Cardiac fibroblast (primary cell): ENCODE results near the gene OPRL1.

Experiments used
- DNase-seq, 2 donors: peaks; one replicate each; pipeline versions ENCODE4 v3.0.0 to v3.0.0-alpha.2; 2010; ENCODE audit warnings: low read depth in 2 of 2
- H3K4me3 ChIP-seq, 2 donors: replicated peaks in 1 of 2; 1 replicate in 1 of 2; 2 replicates in 1 of 2; pipeline ENCODE4 v1.5.1; 2011; ENCODE audit warnings: low read depth in 2 of 2, low read length in 2 of 2, mild to moderate bottlenecking in 2 of 2, moderate library complexity in 1 of 2
- CTCF ChIP-seq: IDR thresholded peaks from one replicate; pipeline ENCODE4 v1.5.1; 2011; ENCODE audit warnings: low read depth, mild to moderate bottlenecking, low read length, inconsistent platforms

The OPRL1 gene

GRCh38 chr20:64109831-64110391, 30.0 kb downstream of the OPRL1 start:
- no peak overlapping the region for H3K4me3 ChIP-seq
- DNase-seq = no peak
- TF ChIP-seq CTCF = no peak

GRCh38 chr20:64110411-64111068, 30.7 kb downstream of the OPRL1 start:
- H3K4me3 ChIP-seq = no peak overlapping the region
- no peak for DNase-seq
- TF ChIP-seq CTCF = no peak

DNA sequence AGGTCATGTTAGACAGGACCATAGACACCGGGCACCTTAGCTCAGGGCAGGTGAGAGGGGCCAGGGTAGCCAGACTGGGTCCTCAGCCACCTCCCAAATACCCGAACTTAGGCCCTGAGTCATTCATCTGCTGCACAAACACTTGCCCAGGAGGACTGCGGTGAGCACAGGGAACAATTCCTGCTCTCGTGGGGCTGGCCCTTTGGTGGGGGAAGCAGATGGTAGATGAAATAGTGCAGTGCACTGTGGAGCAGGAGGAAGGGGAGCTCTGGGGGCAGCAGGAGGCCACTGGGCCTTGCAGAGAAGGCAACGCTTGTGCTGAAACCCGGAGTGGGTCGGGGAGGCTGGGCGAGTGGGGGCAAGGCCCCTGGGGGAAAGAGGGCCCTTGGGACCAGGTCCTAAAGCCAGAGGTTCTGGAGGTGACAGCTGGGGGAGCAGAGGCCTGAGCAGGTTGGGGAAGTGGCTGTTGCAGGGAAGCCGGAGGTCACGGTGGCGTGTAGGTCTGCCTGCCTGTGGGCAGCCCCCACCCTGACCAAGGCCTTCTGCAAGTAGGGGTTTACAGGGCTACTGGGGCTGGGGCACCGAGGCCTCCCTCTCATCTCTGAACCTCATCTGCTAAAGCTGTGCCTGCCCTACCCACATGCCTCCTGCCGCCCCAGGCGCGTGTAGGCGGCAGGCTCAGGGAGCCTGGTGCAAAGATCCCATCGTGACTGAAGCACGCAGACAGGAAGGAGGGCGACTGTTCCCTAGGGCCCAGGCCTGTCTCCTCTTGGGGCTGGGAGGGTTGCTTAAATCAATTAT, 32.2 kb downstream of the OPRL1 start:
- no peak for DNase-seq
- no peak overlapping the region for H3K4me3 ChIP-seq
- TF ChIP-seq CTCF = no peak

DNA sequence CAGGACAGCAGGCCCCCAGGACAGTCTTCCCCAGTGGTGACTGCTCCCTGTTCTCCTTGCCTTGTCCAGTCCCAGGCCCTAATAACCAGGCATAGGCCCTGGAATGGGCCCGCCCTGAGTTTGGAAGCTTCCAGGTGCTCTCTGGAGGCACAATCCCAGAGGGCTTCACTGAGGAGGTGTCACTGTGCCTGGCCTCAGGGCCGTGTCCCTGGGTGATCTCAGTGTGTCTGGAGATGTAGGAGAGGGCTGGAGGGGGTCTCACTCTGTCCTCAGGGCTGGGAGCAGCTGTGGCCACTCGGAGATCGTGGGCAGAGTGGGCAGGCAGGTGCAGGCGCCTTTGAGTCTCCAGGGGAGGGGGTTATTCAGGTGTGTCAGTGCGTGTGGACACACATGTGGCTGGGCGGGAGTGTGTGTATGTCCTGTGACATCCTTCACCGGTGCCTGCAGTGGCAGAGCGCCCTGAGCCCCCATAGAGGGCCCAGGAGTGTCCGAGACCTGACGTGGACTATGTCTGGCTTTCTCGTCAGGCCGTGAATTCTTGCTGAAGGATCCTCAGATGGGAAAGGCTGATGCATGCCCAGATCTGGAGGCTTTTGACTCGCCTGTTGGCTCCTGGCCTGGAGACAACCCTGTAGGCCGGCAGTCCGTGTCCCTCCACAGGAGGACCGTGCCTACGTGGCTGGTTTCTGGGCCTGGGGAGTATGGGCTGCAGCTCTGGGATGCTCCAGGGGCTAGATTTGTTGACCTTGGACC, 33.0 kb downstream of the OPRL1 start:
- no peak for DNase-seq
- TF ChIP-seq CTCF = no peak
- no peak overlapping the region for H3K4me3 ChIP-seq

DNA sequence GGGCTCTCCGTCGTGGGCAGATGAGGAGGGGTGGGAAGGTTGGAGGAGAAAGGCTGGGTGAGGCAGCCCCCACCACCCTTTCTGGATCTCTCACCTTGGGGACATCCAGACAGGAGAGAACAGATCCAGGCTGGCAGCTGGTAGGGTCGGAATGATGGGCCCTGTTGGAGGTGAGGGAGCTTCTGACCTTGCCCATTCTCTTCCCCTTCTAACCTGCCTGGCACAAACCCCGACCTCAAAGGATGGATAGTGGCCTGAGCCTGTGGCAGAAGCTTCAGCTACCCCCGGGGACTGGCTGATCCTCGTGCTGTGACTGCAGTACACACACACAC, 33.5 kb downstream of the OPRL1 start:
- H3K4me3 ChIP-seq = no peak overlapping the region
- TF ChIP-seq CTCF = no peak
- DNase-seq = no peak

- TF ChIP-seq CTCF = no peak
- DNase-seq = no peak
- no peak overlapping the region for H3K4me3 ChIP-seq
These were observed 34.0 kb downstream of the OPRL1 start for GRCh38 chr20:64113796-64114355.
